Neural cell (in vitro differentiated cells): Measurements from ENCODE around the gene C14orf119. TPM values are rescaled to one million over a fixed set of nuclear protein-coding genes. Genes with fewer than 3 reads are reported as not detected.

Experiments used
- H2AFZ ChIP-seq: fragments of 200-600, 300-800 bp; sonication (generic), shearing (Covaris generic); 2 replicates; pipeline ENCODE4 v1.6.0; 2014; ENCODE audit warnings: low read depth, mild to moderate bottlenecking, antibody characterized with exemption, low read length, moderate library complexity
- H3F3A ChIP-seq: fragments of 200-600 bp; shearing (Covaris generic); 2 replicates; pipeline ENCODE4 v1.6.1; 2016; ENCODE audit warnings: mild to moderate bottlenecking, moderate library complexity, mixed read lengths, antibody characterized with exemption, low read length; ENCODE audit not compliant: insufficient read depth, poor library complexity, severe bottlenecking
- H3K27ac ChIP-seq: fragments of 200-600, 300-800 bp; sonication (generic), shearing (Covaris generic); 2 replicates; pipeline ENCODE4 v1.5.1; 2014; ENCODE audit warnings: mild to moderate bottlenecking, low read length, moderate library complexity
- H3K27me3 ChIP-seq: fragments of 300-800, 200-600 bp; sonication (generic), shearing (Covaris generic); 2 replicates; pipeline ENCODE4 v1.6.0; 2014; ENCODE audit warnings: mild to moderate bottlenecking, low read depth, low read length, moderate library complexity; ENCODE audit not compliant: insufficient read depth
- H3K36me3 ChIP-seq: fragments of 300-800, 200-600 bp; sonication (generic), shearing (Covaris generic); 2 replicates; pipeline ENCODE4 v1.5.1; 2014; ENCODE audit warnings: mild to moderate bottlenecking, antibody characterized with exemption, low read length, moderate library complexity; ENCODE audit not compliant: insufficient read depth
- H3K4me2 ChIP-seq: fragments of 300-800, 200-600 bp; sonication (generic), shearing (Covaris generic); 2 replicates; pipeline ENCODE4 v1.6.0; 2014; ENCODE audit warnings: mild to moderate bottlenecking, low read length
- H3K4me3 ChIP-seq: fragments of 300-800, 200-600 bp; sonication (generic), shearing (Covaris generic); 2 replicates; pipeline ENCODE4 v1.5.1; 2014; ENCODE audit warnings: mild to moderate bottlenecking, low read length, moderate library complexity
- H3K79me2 ChIP-seq: fragments of 200-600 bp; shearing (Covaris generic); replicated peaks from 2 replicates; pipeline ENCODE4 v1.6.0; 2014; ENCODE audit warnings: mild to moderate bottlenecking, low read length, moderate library complexity; ENCODE audit not compliant: insufficient read depth
- H3K9ac ChIP-seq: fragments of 300-800, 200-600 bp; sonication (generic), shearing (Covaris generic); 2 replicates; pipeline ENCODE4 v1.6.1; 2016; ENCODE audit warnings: mild to moderate bottlenecking, low read length, mixed read lengths
- H3K9me2 ChIP-seq: fragments of 200-600 bp; shearing (Covaris generic); 2 replicates; pipeline ENCODE4 v1.6.1; 2016; ENCODE audit warnings: mild to moderate bottlenecking, low read length, mixed read lengths; ENCODE audit not compliant: insufficient read depth
- H3K9me3 ChIP-seq: fragments of 200-600, 300-800 bp; sonication (generic), shearing (Covaris generic); 2 replicates; pipeline ENCODE4 v1.6.1; 2016; ENCODE audit warnings: mild to moderate bottlenecking, mixed run types, low read length, moderate library complexity, mixed read lengths
- H4K20me1 ChIP-seq: fragments of 200-600 bp; shearing (Covaris generic); 2 replicates; pipeline ENCODE4 v1.6.1; 2016; ENCODE audit warnings: mild to moderate bottlenecking, mixed run types; ENCODE audit not compliant: insufficient read depth
- CTCF ChIP-seq: fragments of 450-650 bp; IDR thresholded peaks from 2 replicates; pipeline ENCODE4 v1.5.1; 2014; ENCODE audit warnings: antibody characterized with exemption, mild to moderate bottlenecking, moderate library complexity; ENCODE audit not compliant: poor library complexity, severe bottlenecking
- EP300 ChIP-seq: fragments of 450-650 bp; conservative IDR thresholded peaks from 2 replicates; pipeline ENCODE4 v1.6.1; 2014; ENCODE audit warnings: antibody characterized with exemption, mild to moderate bottlenecking, moderate library complexity; ENCODE audit not compliant: poor library complexity, severe bottlenecking
- EZH2 ChIP-seq: fragments of 200-600, 300-800 bp; shearing (Covaris generic), sonication (generic); IDR thresholded peaks from 2 replicates; pipeline ENCODE4 v1.6.1; 2014; ENCODE audit warnings: antibody characterized with exemption, low read length, borderline replicate concordance, mild to moderate bottlenecking; ENCODE audit not compliant: insufficient read depth, poor library complexity, severe bottlenecking
- MXI1 ChIP-seq: fragments of 450-650 bp; conservative IDR thresholded peaks from 2 replicates; pipeline ENCODE4 v1.6.1; 2014; ENCODE audit warnings: antibody characterized with exemption, mild to moderate bottlenecking; ENCODE audit not compliant: poor library complexity, severe bottlenecking
- POLR2AphosphoS5 ChIP-seq: IDR thresholded peaks from 2 replicates; pipeline ENCODE4 v1.6.1; 2012
- RAD21 ChIP-seq: fragments of 450-650 bp; conservative IDR thresholded peaks from 2 replicates; pipeline ENCODE4 v1.6.1; 2014; ENCODE audit warnings: antibody characterized with exemption, mild to moderate bottlenecking, moderate library complexity
- REST ChIP-seq: IDR thresholded peaks from 2 replicates; pipeline ENCODE4 v1.6.1; 2012; ENCODE audit warnings: borderline replicate concordance
- SMC3 ChIP-seq: fragments of 450-650 bp; conservative IDR thresholded peaks from 2 replicates; pipeline ENCODE4 v1.6.1; 2014; ENCODE audit warnings: antibody characterized with exemption, mild to moderate bottlenecking, moderate library complexity; ENCODE audit not compliant: poor library complexity
- TAF1 ChIP-seq: IDR thresholded peaks from 2 replicates; pipeline ENCODE4 v1.6.1; 2012; ENCODE audit warnings: low read depth
- polyA plus RNA-seq: library from polyadenylated mRNA; depleted of rRNA; stranded (reverse); fragments of >200 nt; gene quantifications from 2 replicates; pipeline ENCODE4 v1.2.3, GENCODE V29; 2014

The C14orf119 gene
- polyA plus RNA-seq, 1 donor from 2014 or later = 26.4 TPM

- H3K36me3 ChIP-seq = peaks cover 19% of the 10 kb centered on the region
- H3K9ac ChIP-seq = no peak overlapping the region
- no peaks in the 10 kb centered on the region for H3K9me2 ChIP-seq
- H3K27me3 ChIP-seq = no peaks in the 10 kb centered on the region
- H2AFZ ChIP-seq = no peak overlapping the region
- TF ChIP-seq EP300 (no peak), SMC3 (no peak), REST (no peak)
- H3K4me2 ChIP-seq = no peak overlapping the region
- H3K27ac ChIP-seq = no peak overlapping the region
- H3K79me2 ChIP-seq = peaks cover 26% of the 10 kb centered on the region
- no peak overlapping the region for H3K4me3 ChIP-seq
- no peaks in the 10 kb centered on the region for H3K9me3 ChIP-seq
- H3F3A ChIP-seq = no peaks in the 10 kb centered on the region
- no peaks in the 10 kb centered on the region for H4K20me1 ChIP-seq
Observed at GRCh38 chr14:23074906-23075305, 20.4 kb upstream of the C14orf119 start.

GRCh38 chr14:23076785-23077408 lies 18.4 kb upstream of the C14orf119 start:
- H3K36me3 ChIP-seq = peaks cover 19% of the 10 kb centered on the region
- H3K4me3 ChIP-seq = no peak overlapping the region
- H3F3A ChIP-seq = no peaks in the 10 kb centered on the region
- no peak overlapping the region for H3K9ac ChIP-seq
- no peaks in the 10 kb centered on the region for H3K27me3 ChIP-seq
- no peaks in the 10 kb centered on the region for H3K9me3 ChIP-seq
- H2AFZ ChIP-seq = no peak overlapping the region
- H3K9me2 ChIP-seq = no peaks in the 10 kb centered on the region
- peaks cover 9% of the 10 kb centered on the region for H3K79me2 ChIP-seq
- H3K27ac ChIP-seq = no peak overlapping the region
- TF ChIP-seq SMC3 = peak; percentile 64
- TF ChIP-seq TAF1 = no peak
- no peak for TF ChIP-seq MXI1
- TF ChIP-seq RAD21 = peak; percentile 55
- peak; percentile 74 for TF ChIP-seq CTCF
- H3K4me2 ChIP-seq = no peak overlapping the region
- no peaks in the 10 kb centered on the region for H4K20me1 ChIP-seq

- no peaks in the 10 kb centered on the region for H4K20me1 ChIP-seq
- no peak overlapping the region for H3K27ac ChIP-seq
- H3K9ac ChIP-seq = no peak overlapping the region
- H2AFZ ChIP-seq = no peak overlapping the region
- no peaks in the 10 kb centered on the region for H3K27me3 ChIP-seq
- H3K9me3 ChIP-seq = no peaks in the 10 kb centered on the region
- H3K79me2 ChIP-seq = no peaks in the 10 kb centered on the region
- no peak overlapping the region for H3K4me2 ChIP-seq
- no peaks in the 10 kb centered on the region for H3F3A ChIP-seq
- no peaks in the 10 kb centered on the region for H3K9me2 ChIP-seq
- no peak overlapping the region for H3K4me3 ChIP-seq
- peaks cover 19% of the 10 kb centered on the region for H3K36me3 ChIP-seq
- no peak for TF ChIP-seq RAD21
- TF ChIP-seq POLR2AphosphoS5 = no peak
- no peak for TF ChIP-seq CTCF
- no peak for TF ChIP-seq MXI1
- no peak for TF ChIP-seq EZH2
- TF ChIP-seq EP300 = no peak
- TF ChIP-seq TAF1 = no peak
- TF ChIP-seq REST = no peak
- TF ChIP-seq SMC3 = no peak
Observed at GRCh38 chr14:23077962-23078361, 17.3 kb upstream of the C14orf119 start.
